Mesendoderm (in vitro differentiated cells): ENCODE measurements around the gene SLC26A11.

Source experiments
- DNase-seq: peaks from one replicate; pipeline ENCODE4 v3.0.0; 2013
- H2AK5ac ChIP-seq: 2 replicates; pipeline ENCODE4 v1.6.1; 2013; ENCODE audit warnings: low read length, inconsistent platforms
- H2BK120ac ChIP-seq: 2 replicates; pipeline ENCODE4 v1.6.1; 2013; ENCODE audit warnings: low read depth, mild to moderate bottlenecking, low read length, moderate library complexity, mixed read lengths
- H2BK15ac ChIP-seq: replicated peaks from 2 replicates; pipeline ENCODE4 v1.6.1; 2013; ENCODE audit warnings: low read depth, mild to moderate bottlenecking, moderate library complexity
- H2BK5ac ChIP-seq: 2 replicates; pipeline ENCODE4 v1.6.1; 2013; ENCODE audit warnings: low read length, inconsistent platforms
- H3K18ac ChIP-seq: 2 replicates; pipeline ENCODE4 v1.6.1; 2013; ENCODE audit warnings: mild to moderate bottlenecking, low read length, mixed read lengths
- H3K23ac ChIP-seq: one replicate; pipeline ENCODE4 v1.6.1; 2013; ENCODE audit warnings: low read length
- H3K27ac ChIP-seq: 2 replicates; pipeline ENCODE4 v1.5.1; 2013; ENCODE audit warnings: low read depth, mild to moderate bottlenecking, inconsistent platforms, low read length, moderate library complexity
- H3K27me3 ChIP-seq: 2 replicates; pipeline ENCODE4 v1.6.1; 2013; ENCODE audit warnings: low read length, control low read depth, mild to moderate bottlenecking, inconsistent platforms; ENCODE audit not compliant: insufficient read depth, poor library complexity
- H3K36me3 ChIP-seq: 2 replicates; pipeline ENCODE4 v1.6.1; 2013; ENCODE audit warnings: low read length, inconsistent platforms; ENCODE audit not compliant: control insufficient read depth, insufficient read depth
- H3K4ac ChIP-seq: one replicate; pipeline ENCODE4 v1.6.1; 2013; ENCODE audit warnings: low read depth, mild to moderate bottlenecking, low read length, moderate library complexity
- H3K4me1 ChIP-seq: 2 replicates; pipeline ENCODE4 v1.6.1; 2013; ENCODE audit warnings: low read depth, low read length, inconsistent platforms; ENCODE audit not compliant: control insufficient read depth
- H3K4me2 ChIP-seq: 2 replicates; pipeline ENCODE4 v1.6.1; 2013; ENCODE audit warnings: low read length
- H3K4me3 ChIP-seq: 2 replicates; pipeline ENCODE4 v1.5.1; 2013; ENCODE audit warnings: mild to moderate bottlenecking, low read length
- H3K56ac ChIP-seq: one replicate; pipeline ENCODE4 v1.6.1; 2013; ENCODE audit warnings: low read length
- H3K79me1 ChIP-seq: 2 replicates; pipeline ENCODE4 v1.6.1; 2013; ENCODE audit warnings: low read length, inconsistent platforms
- H3K79me2 ChIP-seq: 2 replicates; pipeline ENCODE4 v1.6.1; 2013; ENCODE audit warnings: mild to moderate bottlenecking, low read length; ENCODE audit not compliant: control insufficient read depth, insufficient read depth
- H3K9ac ChIP-seq: 2 replicates; pipeline ENCODE4 v1.6.1; 2013; ENCODE audit warnings: low read length, inconsistent platforms
- H4K5ac ChIP-seq: one replicate; pipeline ENCODE4 v1.6.1; 2013; ENCODE audit warnings: low read length
- H4K8ac ChIP-seq: one replicate; pipeline ENCODE4 v1.6.1; 2013; ENCODE audit warnings: low read depth, mild to moderate bottlenecking, control low read depth, low read length, moderate library complexity
- WGBS: extraction: QIAGEN DNeasy Blood & Tissue Kit; methylation state at CpG from one replicate; pipeline ENCODE4 v1.1.7; 2013; ENCODE audit warnings: low lambda C conversion rate, missing lambda C conversion rate; ENCODE audit not compliant: insufficient coverage; ENCODE audit errors: extremely low coverage; 5-methylcytosine and 5-hydroxymethylcytosine counted together

The SLC26A11 gene

GRCh38 chr17:80261895-80262279, 41.7 kb downstream of the SLC26A11 start:
- H3K36me3 ChIP-seq, result no peaks in the 10 kb centered on the region
- H4K8ac ChIP-seq, result no peak overlapping the region
- H3K79me2 ChIP-seq, result no peaks in the 10 kb centered on the region
- no peaks in the 10 kb centered on the region for H3K27me3 ChIP-seq
- H3K23ac ChIP-seq, result no peak overlapping the region
- no peak for DNase-seq
- H2BK120ac ChIP-seq, result peak overlapping the region; percentile 13
- H3K79me1 ChIP-seq, result peaks cover 4% of the 10 kb centered on the region
- H3K9ac ChIP-seq, result peak overlapping the region; percentile 98
- H3K18ac ChIP-seq, result peak overlapping the region; percentile 89
- no peak overlapping the region for H4K5ac ChIP-seq
- no peak overlapping the region for H3K4me3 ChIP-seq
- peak overlapping the region; percentile 50 for H2BK5ac ChIP-seq
- H3K4ac ChIP-seq, result peak overlapping the region; percentile 100
- peaks cover 7% of the 10 kb centered on the region for H3K4me1 ChIP-seq
- H3K4me2 ChIP-seq, result peak overlapping the region; percentile 36
- H3K27ac ChIP-seq, result peak overlapping the region; percentile 99
- peak overlapping the region; percentile 96 for H2AK5ac ChIP-seq
- no CpG with 5 or more reads among the region's 8 CpGs for WGBS
- H3K56ac ChIP-seq, result peak overlapping the region; percentile 99
- no peak overlapping the region for H2BK15ac ChIP-seq

DNA sequence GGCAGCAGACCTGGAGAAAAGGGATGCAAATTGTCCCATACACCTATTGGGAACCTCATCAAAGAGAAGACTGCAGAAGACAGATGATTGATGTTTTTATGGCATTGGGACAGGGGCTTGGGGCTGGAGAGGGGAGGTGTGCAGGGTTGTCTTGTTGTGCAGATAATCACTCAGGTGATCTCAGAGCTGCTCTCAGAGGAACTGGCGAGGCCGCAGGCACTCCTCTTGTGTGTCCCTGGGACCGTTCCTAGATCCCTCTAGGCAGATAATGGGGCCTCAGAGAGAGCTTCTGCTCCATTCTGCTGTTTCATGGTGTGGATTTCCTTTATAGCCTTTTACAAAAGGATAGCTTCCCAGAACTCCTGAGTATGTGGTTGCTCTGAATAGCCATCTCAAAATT, 42.1 kb downstream of the SLC26A11 start:
- H3K4ac ChIP-seq, result peak overlapping the region; percentile 100
- H3K36me3 ChIP-seq, result no peaks in the 10 kb centered on the region
- no peak overlapping the region for H3K4me2 ChIP-seq
- DNase-seq, result no peak
- H2BK120ac ChIP-seq, result no peak overlapping the region
- peak overlapping the region; percentile 89 for H3K18ac ChIP-seq
- no peak overlapping the region for H3K4me3 ChIP-seq
- H2AK5ac ChIP-seq, result peak overlapping the region; percentile 96
- H3K23ac ChIP-seq, result no peak overlapping the region
- peaks cover 4% of the 10 kb centered on the region for H3K79me1 ChIP-seq
- H2BK5ac ChIP-seq, result peak overlapping the region; percentile 20
- WGBS, result no CpG with 5 or more reads among the region's 3 CpGs
- H3K79me2 ChIP-seq, result no peaks in the 10 kb centered on the region
- no peaks in the 10 kb centered on the region for H3K27me3 ChIP-seq
- H4K8ac ChIP-seq, result peak overlapping the region; percentile 57
- no peak overlapping the region for H4K5ac ChIP-seq
- peak overlapping the region; percentile 99 for H3K56ac ChIP-seq
- peak overlapping the region; percentile 98 for H3K9ac ChIP-seq
- peak overlapping the region; percentile 99 for H3K27ac ChIP-seq
- H3K4me1 ChIP-seq, result peaks cover 7% of the 10 kb centered on the region
- H2BK15ac ChIP-seq, result no peak overlapping the region

DNA sequence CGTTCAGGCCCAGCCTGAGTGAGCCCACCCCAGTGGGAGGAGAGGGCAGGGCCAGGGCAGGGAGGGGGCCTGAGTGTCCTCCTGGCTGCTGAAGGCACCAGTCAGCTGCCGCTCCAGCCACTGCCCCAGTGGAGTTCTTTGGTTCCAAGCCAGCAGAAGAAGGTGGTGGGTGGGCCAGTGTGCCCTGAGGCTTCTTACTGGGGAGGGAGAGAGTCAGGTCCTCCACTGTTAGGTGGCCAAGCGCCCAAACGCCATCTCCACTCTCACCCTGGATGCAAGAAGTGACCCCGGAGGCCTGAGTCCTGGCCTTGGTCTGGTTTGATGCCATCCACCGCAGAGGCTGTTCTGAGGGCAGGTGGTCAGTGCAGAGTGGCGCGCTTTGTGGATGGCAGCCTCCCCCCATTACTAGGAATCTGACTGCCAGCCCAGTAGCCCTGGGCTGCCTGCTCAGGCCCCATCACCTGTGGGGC, 42.6 kb downstream of the SLC26A11 start:
- no peak for DNase-seq
- H3K4me3 ChIP-seq, result no peak overlapping the region
- H3K4me2 ChIP-seq, result no peak overlapping the region
- no peaks in the 10 kb centered on the region for H3K79me2 ChIP-seq
- no peak overlapping the region for H3K4ac ChIP-seq
- H3K9ac ChIP-seq, result peak overlapping the region; percentile 98
- H3K18ac ChIP-seq, result peak overlapping the region; percentile 89
- no peaks in the 10 kb centered on the region for H3K27me3 ChIP-seq
- no peak overlapping the region for H4K5ac ChIP-seq
- peak overlapping the region; percentile 99 for H3K56ac ChIP-seq
- H4K8ac ChIP-seq, result no peak overlapping the region
- H3K23ac ChIP-seq, result no peak overlapping the region
- H2AK5ac ChIP-seq, result peak overlapping the region; percentile 2
- H2BK5ac ChIP-seq, result no peak overlapping the region
- H3K4me1 ChIP-seq, result peaks cover 7% of the 10 kb centered on the region
- peaks cover 4% of the 10 kb centered on the region for H3K79me1 ChIP-seq
- no peaks in the 10 kb centered on the region for H3K36me3 ChIP-seq
- peak overlapping the region; percentile 99 for H3K27ac ChIP-seq
- no peak overlapping the region for H2BK15ac ChIP-seq
- H2BK120ac ChIP-seq, result no peak overlapping the region
- WGBS, result no CpG with 5 or more reads among the region's 8 CpGs

GRCh38 chr17:80263253-80264204, 43.3 kb downstream of the SLC26A11 start:
- Histone ChIP-seq H3K79me2 (no peaks in the 10 kb centered on the region), H4K5ac (no peak overlapping the region), H3K4me2 (no peak overlapping the region), H3K18ac (no peak overlapping the region), H3K36me3 (no peaks in the 10 kb centered on the region), H3K27ac (no peak overlapping the region), H4K8ac (no peak overlapping the region), H3K4ac (no peak overlapping the region), H3K27me3 (no peaks in the 10 kb centered on the region), H2BK15ac (no peak overlapping the region), H3K4me1 (peaks cover 7% of the 10 kb centered on the region), H2AK5ac (no peak overlapping the region), H3K56ac (peak overlapping the region; percentile 46), H2BK5ac (no peak overlapping the region), H3K79me1 (peaks cover 4% of the 10 kb centered on the region), H2BK120ac (no peak overlapping the region), H3K23ac (peak overlapping the region; percentile 24), H3K9ac (peak overlapping the region; percentile 19), H3K4me3 (no peak overlapping the region)
- DNase-seq, result peak; percentile 51
- WGBS, result no CpG with 5 or more reads among the region's 19 CpGs

- H3K27ac ChIP-seq, result no peak overlapping the region
- peaks cover 6% of the 10 kb centered on the region for H3K4me1 ChIP-seq
- H3K9ac ChIP-seq, result no peak overlapping the region
- H2AK5ac ChIP-seq, result no peak overlapping the region
- no peak overlapping the region for H4K5ac ChIP-seq
- H4K8ac ChIP-seq, result no peak overlapping the region
- H3K18ac ChIP-seq, result no peak overlapping the region
- H3K79me2 ChIP-seq, result no peaks in the 10 kb centered on the region
- no peak overlapping the region for H3K4ac ChIP-seq
- no peaks in the 10 kb centered on the region for H3K36me3 ChIP-seq
- DNase-seq, result no peak
- peaks cover 4% of the 10 kb centered on the region for H3K79me1 ChIP-seq
- no CpG with 5 or more reads among the region's 19 CpGs for WGBS
- H2BK120ac ChIP-seq, result no peak overlapping the region
- no peak overlapping the region for H2BK15ac ChIP-seq
- H3K56ac ChIP-seq, result peak overlapping the region; percentile 42
- no peak overlapping the region for H3K23ac ChIP-seq
- H3K27me3 ChIP-seq, result no peaks in the 10 kb centered on the region
- no peak overlapping the region for H3K4me3 ChIP-seq
- no peak overlapping the region for H2BK5ac ChIP-seq
- H3K4me2 ChIP-seq, result no peak overlapping the region
These were observed 44.2 kb downstream of the SLC26A11 start for GRCh38 chr17:80264205-80265075.
